Mucosa of stomach (tissue), 1 donor: ENCODE data around the gene TSC2.

Experiments used
- H3K27me3 ChIP-seq: one replicate; pipeline ENCODE4 v1.7.0; 2013; ENCODE audit warnings: mild to moderate bottlenecking, low read length; ENCODE audit not compliant: control insufficient read depth, insufficient read depth
- H3K36me3 ChIP-seq: one replicate; pipeline ENCODE4 v1.7.0; 2013; ENCODE audit warnings: low read length; ENCODE audit not compliant: control insufficient read depth, insufficient read depth
- H3K4me1 ChIP-seq: one replicate; pipeline ENCODE4 v1.7.0; 2013; ENCODE audit warnings: mild to moderate bottlenecking, low read length; ENCODE audit not compliant: control insufficient read depth, insufficient read depth
- H3K4me3 ChIP-seq: one replicate; pipeline ENCODE4 v1.7.0; 2013; ENCODE audit warnings: low read length
- H3K9ac ChIP-seq: one replicate; pipeline ENCODE4 v1.7.0; 2013; ENCODE audit warnings: mild to moderate bottlenecking, low read length, moderate library complexity
- H3K9me3 ChIP-seq: one replicate; pipeline ENCODE4 v1.7.0; 2013; ENCODE audit warnings: mild to moderate bottlenecking, low read length, moderate library complexity; ENCODE audit not compliant: control insufficient read depth
- donor health status: Pancreatic carcinoma.

Gene TSC2

DNA sequence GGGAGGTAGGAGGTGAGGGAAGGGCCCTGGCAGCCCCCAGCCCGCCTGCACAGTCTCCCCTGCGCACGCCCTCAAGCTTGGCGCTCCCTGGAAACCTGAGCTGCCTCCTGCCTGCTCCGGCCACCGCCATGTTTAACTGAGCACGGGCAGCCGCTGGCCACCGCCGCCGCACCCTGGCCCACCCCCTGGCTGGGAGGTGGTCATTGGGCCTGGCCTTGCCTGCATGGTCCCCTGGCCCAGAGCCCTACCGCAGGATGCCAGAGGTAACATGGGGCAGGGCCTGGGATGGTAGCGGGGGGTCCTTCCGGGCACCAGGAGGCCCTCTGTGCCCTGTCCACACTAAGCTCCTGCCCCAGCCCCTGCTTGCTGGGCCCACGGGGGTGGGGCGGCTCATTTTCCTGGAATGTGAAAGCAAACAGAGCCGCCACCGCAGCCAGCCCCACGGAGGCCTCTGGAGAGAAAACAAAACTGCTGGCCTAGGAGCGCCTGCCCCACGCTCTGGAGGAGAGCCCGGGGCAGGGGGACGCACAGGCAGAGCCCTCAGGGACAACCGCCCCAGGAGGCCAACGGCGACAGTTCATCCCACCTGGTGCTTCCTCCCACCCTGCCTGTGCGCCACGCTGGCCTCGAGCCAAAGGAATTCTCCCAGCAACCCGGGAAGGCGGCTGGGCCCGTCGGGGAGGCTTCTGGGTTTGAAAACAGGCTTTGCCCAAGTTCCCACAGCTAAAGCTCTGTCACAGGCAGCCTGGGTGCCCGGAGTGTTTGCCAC is 12.2 kb upstream of the TSC2 start:
- Histone ChIP-seq H3K27me3 (no peaks in the 10 kb centered on the region), H3K9me3 (no peaks in the 10 kb centered on the region), H3K9ac (peak overlapping the region; percentile 76), H3K4me3 (peak overlapping the region; percentile 31), H3K4me1 (peaks cover 83% of the 10 kb centered on the region), H3K36me3 (peaks cover 9% of the 10 kb centered on the region)

DNA sequence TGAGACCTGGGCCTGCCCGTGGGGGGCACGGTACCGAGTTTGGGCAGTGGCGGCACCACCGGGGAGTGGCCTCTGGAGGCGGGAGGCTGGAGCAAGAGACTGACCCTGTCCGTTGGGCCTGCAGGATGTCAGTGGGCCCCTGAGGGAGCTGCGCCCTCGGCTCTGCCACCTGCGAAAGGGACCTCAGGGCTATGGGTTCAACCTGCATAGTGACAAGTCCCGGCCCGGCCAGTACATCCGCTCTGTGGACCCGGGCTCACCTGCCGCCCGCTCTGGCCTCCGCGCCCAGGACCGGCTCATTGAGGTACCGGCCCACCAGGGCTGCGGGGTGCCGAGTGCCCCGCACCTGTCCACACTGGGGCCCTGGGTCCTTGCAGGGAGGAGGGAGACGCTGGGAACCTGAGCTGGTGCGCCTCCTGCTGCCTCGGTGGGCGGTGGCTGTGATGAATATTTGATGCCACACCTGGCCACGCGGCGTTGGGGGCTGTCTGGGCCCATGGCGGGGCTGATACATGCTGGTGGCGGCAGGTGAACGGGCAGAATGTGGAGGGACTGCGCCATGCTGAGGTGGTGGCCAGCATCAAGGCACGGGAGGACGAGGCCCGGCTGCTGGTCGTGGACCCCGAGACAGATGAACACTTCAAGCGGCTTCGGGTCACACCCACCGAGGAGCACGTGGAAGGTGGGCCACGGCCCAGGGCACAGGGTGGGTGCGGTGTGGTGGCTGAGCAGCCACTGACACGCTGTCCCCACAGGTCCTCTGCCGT is 11.4 kb upstream of the TSC2 start:
- Histone ChIP-seq H3K4me3 (peak overlapping the region; percentile 31), H3K9me3 (no peaks in the 10 kb centered on the region), H3K27me3 (no peaks in the 10 kb centered on the region), H3K4me1 (peaks cover 91% of the 10 kb centered on the region), H3K36me3 (peaks cover 9% of the 10 kb centered on the region), H3K9ac (peak overlapping the region; percentile 76)

DNA sequence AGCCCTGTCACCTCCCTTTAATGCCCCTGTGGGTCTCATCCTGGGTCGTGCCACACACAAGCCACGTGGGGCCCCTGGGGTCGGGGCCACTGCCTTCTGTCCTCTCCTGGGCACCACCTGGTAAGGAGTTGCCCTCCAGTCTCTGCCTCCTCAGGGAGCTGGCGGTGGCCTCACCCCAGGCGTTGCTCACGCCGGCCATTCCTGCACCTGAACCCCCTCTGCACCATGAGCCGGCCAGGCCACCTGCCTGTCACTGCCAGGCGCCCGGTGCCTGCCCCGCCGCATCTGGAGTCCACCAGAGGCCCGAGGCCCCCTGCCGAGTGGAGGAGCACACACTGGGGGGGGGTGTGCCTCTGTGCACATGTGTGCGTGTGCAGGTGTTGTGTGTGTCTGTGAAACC is 10.7 kb upstream of the TSC2 start:
- Histone ChIP-seq H3K36me3 (peaks cover 9% of the 10 kb centered on the region), H3K9ac (no peak overlapping the region), H3K9me3 (no peaks in the 10 kb centered on the region), H3K4me3 (no peak overlapping the region), H3K4me1 (peaks cover 98% of the 10 kb centered on the region), H3K27me3 (no peaks in the 10 kb centered on the region)

DNA sequence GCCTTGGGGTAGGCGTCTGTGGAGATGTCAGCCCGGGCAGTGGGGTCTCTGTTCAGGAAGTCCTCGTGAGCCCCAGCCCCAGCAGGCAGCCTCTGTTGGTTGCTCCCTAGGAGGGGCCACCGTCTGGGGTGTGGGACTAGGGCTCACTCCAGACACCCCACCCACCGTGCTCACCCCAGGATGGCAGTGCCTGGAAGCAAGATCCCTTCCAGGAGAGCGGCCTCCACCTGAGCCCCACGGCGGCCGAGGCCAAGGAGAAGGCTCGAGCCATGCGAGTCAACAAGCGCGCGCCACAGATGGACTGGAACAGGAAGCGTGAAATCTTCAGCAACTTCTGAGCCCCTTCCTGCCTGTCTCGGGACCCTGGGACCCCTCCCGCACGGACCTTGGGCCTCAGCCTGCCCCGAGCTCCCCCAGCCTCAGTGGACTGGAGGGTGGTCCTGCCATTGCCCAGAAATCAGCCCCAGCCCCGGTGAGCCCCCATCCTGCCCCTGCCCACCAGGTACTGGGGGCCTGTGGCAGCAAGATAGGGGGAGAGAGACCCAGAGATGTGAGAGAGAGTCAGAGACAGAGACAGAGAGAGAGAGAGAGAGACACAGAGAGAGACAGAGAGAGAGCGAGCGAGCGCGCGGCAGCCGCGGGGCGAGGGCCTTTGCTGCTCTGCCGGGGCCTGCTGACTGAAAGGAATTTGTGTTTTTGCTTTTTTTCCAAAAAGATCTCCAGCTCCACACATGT is 10.0 kb upstream of the TSC2 start:
- Histone ChIP-seq H3K36me3 (peaks cover 9% of the 10 kb centered on the region), H3K4me3 (no peak overlapping the region), H3K4me1 (peaks cover 96% of the 10 kb centered on the region)

DNA sequence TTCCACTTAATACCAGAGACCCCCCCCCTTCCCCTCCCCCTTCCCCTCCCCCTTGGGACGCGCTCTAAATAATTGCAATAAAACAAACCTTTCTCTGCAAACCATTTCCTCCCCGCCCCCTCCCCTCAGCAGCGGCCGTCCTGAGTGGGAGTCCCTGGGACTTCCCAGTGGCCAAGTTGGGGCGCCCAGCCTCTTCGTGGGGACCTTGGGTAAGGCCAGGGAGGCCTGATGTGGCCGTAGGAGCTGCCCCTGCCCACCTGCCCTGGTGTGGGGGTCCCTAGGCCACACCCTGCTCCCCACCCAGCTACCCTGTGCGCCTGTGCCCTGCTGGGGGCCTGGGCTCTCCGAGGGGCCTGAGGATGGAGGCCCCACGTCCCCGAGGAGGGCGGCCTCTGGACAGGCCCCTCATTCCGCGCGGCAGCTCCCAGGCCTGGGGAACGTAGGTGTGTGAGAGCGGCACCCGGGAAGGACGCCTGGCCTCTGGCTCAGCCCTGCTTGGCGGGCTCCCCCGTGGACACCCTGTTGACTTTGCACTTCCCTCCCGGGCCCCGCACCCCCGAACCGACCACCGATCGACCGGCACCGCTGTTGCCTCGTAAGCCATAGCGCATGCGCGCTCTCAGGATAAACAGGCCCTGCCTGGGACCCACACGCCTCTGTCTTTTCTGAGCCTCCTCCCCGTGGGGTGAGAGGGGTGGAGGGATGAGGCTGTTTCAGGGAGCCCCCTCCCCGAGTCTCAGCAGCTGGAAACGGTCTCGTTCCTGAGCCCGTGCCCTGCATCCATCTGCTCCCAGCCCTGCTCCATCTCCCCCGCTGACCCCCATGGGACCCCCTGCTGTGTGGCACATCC is 9.2 kb upstream of the TSC2 start:
- Histone ChIP-seq H3K9ac (no peak overlapping the region), H3K4me1 (peaks cover 96% of the 10 kb centered on the region), H3K36me3 (peaks cover 9% of the 10 kb centered on the region), H3K9me3 (no peaks in the 10 kb centered on the region), H3K27me3 (no peaks in the 10 kb centered on the region), H3K4me3 (no peak overlapping the region)

More for the DNA sequence above, 10.0 kb upstream of the TSC2 start:
- no peak overlapping the region for H3K9ac ChIP-seq
- no peaks in the 10 kb centered on the region for H3K27me3 ChIP-seq
- H3K9me3 ChIP-seq: no peaks in the 10 kb centered on the region

DNA sequence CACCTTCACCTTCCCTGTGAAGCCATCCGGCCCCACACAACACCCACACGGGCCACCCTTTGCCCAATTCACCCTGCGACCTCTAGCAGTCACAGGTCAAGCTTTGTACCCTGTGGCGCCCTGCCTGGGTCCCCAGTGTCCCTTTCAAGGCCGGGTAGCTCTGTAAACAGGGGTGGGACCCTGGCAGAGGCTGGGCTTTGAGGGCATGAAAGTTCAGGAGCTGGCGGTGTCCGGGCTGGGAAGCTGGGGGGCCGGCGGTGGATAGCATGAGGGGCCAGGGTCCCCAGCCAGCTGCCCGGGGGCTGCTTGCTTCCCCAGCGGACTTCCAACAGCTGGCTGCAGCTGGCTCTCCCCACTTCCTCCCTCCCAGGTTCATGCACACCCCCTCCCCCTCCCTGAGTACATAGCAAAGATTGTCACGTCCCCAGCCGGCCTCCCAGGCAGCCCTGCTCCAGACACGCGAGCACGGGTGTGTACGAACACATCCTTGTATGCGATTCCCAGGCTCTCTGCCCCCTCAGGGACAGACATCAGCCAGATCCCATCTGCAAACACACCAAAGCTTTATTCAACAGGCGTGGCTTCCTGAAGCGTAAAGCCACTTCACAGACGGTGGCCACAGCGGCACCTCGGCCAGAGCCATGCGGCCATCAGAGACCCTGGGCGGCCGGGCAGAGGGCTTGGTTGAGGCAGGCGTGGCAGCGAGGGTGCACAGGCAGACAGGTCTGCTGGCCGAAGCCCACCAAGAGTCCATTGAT is 8.3 kb upstream of the TSC2 start:
- Histone ChIP-seq H3K36me3 (peaks cover 9% of the 10 kb centered on the region), H3K27me3 (no peaks in the 10 kb centered on the region), H3K9ac (no peak overlapping the region), H3K4me3 (no peak overlapping the region), H3K4me1 (peaks cover 98% of the 10 kb centered on the region), H3K9me3 (no peaks in the 10 kb centered on the region)

DNA sequence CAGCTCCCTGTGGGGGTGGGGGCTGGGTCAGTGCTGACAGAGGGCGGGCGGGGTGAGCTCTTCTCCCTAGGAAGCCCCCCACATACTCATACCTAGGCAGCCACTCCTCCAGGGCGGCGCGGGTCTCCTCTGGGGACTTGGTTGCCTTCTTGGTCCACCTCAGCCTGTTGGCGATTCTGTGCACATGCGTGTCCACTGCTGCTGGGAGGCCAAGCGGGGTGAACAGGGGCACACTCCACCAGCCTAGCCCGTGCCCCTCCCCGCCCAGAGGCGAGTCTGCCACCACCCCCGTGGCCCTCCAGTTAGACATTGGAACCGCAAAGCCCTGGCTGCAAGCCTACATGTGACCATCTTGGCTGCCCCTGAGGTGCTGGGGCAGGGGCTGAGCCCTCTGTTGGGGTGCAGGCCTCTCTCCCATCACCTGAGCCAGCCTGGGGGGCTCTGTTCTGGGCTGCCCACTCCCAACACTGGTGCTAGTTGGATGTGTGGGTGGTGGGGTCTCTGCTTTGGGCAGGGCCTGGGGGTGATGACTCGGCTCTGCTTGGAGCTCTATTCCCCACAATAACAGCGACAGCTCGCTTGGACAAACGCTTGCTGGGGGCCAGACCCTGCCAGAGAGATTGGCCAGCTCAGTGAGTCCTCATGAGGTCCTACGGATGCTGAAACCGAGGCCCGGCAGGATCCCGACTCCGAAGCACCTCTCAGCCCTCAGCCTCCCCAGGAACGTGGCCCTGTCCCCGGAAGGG is 7.6 kb upstream of the TSC2 start:
- Histone ChIP-seq H3K9me3 (no peaks in the 10 kb centered on the region), H3K9ac (peak overlapping the region; percentile 62), H3K36me3 (peaks cover 9% of the 10 kb centered on the region), H3K27me3 (no peaks in the 10 kb centered on the region), H3K4me1 (peaks cover 92% of the 10 kb centered on the region), H3K4me3 (no peak overlapping the region)

DNA sequence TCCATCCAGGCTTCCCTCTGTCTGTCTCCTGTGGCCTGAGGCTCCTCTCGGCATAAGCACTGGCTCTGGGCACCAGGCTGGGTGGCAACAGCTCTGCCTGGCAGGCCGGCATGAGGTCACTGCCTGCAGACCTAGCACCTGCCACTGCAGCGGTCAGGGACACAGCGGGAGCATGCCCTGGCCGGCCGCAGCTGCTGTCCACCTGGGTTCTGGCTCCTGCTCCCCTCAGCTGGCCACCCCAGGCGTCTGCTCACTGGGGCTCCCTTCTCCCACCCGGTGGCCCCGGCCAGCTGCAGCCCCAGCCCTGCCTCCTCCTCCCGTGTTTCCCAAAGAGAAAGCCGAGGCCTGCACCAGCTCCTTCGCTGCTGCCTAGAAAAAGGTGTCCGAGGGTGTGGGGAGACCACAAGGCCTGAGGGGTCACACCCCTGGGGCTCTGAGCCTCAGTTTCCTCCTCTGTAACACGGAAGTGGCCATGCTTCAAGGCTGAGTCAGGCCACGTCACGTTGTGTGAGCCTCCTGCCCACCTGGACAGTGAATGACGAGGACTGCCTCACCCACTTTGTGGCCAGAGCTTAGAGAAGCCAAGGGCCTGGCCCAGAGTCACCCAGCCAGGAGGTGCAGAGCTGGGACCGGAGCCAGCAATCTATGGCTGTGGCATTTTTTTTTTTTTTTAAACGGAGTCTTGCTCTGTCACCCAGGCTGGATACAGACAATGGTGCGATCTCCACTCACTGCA is 6.8 kb upstream of the TSC2 start:
- Histone ChIP-seq H3K4me3 (no peak overlapping the region), H3K36me3 (peaks cover 9% of the 10 kb centered on the region), H3K9me3 (no peaks in the 10 kb centered on the region), H3K27me3 (no peaks in the 10 kb centered on the region), H3K9ac (peak overlapping the region; percentile 62), H3K4me1 (peaks cover 84% of the 10 kb centered on the region)

DNA sequence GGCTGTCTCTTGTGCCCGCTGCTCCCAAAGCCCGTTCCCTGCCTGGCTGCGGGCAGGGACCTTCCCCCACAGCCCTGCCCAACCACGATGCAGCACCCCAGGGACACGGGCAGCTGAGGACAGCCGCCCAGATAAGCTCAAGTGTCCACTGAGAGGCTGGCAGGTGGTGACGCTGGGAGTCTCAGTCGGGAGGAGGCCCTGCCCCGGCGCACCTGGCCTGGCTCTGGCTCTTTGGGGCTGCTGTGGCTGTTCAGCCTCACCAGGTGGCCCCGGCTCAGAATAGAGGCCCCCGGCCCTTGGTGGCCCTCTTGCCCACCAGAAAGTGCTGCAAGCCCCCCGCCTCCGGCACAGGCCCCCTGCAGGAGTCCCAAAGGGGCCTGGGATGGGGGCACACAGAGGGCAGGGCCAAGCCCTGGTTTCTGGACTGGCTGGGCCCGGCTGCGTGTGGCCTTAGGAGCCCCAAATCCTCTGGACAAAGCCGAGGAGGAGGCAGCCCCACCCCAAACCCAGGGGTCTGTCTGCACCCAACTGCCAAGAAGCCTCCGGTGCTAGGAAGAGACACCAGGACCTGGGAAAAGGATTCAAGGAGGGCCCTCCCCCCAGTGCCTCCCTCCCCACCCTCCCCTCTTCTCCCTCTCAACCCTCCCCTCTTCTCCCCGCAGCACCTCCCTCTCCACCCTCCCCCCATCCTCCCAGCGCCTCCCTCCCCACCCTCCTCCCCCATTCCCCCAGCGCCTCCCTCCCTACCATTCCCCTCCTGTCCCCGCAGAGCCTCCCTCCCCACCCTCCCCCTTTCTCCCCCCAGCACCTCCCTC is 5.4 kb upstream of the TSC2 start:
- peaks cover 2% of the 10 kb centered on the region for H3K36me3 ChIP-seq
- H3K4me1 ChIP-seq: peaks cover 82% of the 10 kb centered on the region
- no peaks in the 10 kb centered on the region for H3K9me3 ChIP-seq
- no peaks in the 10 kb centered on the region for H3K27me3 ChIP-seq
- H3K9ac ChIP-seq: peak overlapping the region; percentile 62
- no peak overlapping the region for H3K4me3 ChIP-seq
